Lung (tissue), 12 donors: ENCODE data around the gene DPP9. TPM values are rescaled to one million over a fixed set of nuclear protein-coding genes. Genes with fewer than 3 reads are reported as not detected.

Experiments
- ATAC-seq: fragments of 200-7000 bp; cut with Tn5 transposase; one replicate; pipeline ENCODE4 v1.9.1; 2020; ENCODE audit warnings: moderate number of reproducible peaks; ENCODE audit not compliant: insufficient read depth, low FRiP score
- DNase-seq, 3 donors: peaks; one replicate each; pipeline ENCODE4 v3.0.0-alpha.2; 2013 to 2017
- H3K27ac ChIP-seq, 2 donors: one replicate each; pipeline ENCODE4 v1.5.1; 2013; ENCODE audit warnings: mild to moderate bottlenecking in 2 of 2, moderate library complexity in 2 of 2, control low read depth in 1 of 2, inconsistent platforms in 1 of 2, low read depth in 1 of 2, low read length in 1 of 2
- H3K27me3 ChIP-seq, 3 donors: one replicate each; pipeline ENCODE4 v1.5.1; 2013; ENCODE audit warnings: low read length in 2 of 3; ENCODE audit not compliant: control insufficient read depth in 3 of 3, insufficient read depth in 3 of 3
- H3K36me3 ChIP-seq, 4 donors: one replicate each; pipeline ENCODE4 v1.5.1; 2013; ENCODE audit warnings: low read length in 4 of 4, mild to moderate bottlenecking in 1 of 4, moderate library complexity in 1 of 4; ENCODE audit not compliant: control insufficient read depth in 4 of 4, insufficient read depth in 4 of 4
- H3K4me1 ChIP-seq, 5 donors: one replicate each; pipeline ENCODE4 v1.5.1; 2013; ENCODE audit warnings: low read length in 5 of 5, mild to moderate bottlenecking in 2 of 5, moderate library complexity in 1 of 5; ENCODE audit not compliant: control insufficient read depth in 5 of 5, insufficient read depth in 5 of 5
- H3K4me3 ChIP-seq: one replicate; pipeline ENCODE4 v1.5.1; 2013; ENCODE audit warnings: mild to moderate bottlenecking, control low read depth, moderate library complexity
- H3K9ac ChIP-seq, 2 donors: one replicate each; pipeline ENCODE4 v1.5.1; 2013; ENCODE audit warnings: low read length in 2 of 2, control low read depth in 1 of 2; ENCODE audit not compliant: insufficient read depth in 1 of 2
- H3K9me3 ChIP-seq, 4 donors: one replicate each; pipeline ENCODE4 v1.5.1; 2013; ENCODE audit warnings: low read length in 3 of 4, mild to moderate bottlenecking in 1 of 4, moderate library complexity in 1 of 4; ENCODE audit not compliant: control insufficient read depth in 4 of 4, insufficient read depth in 3 of 4
- WGBS, 2 donors: extraction: QIAGEN DNeasy Blood & Tissue Kit; methylation state at CpG; one replicate each; pipeline ENCODE4 v1.1.7; 2013; 5-methylcytosine and 5-hydroxymethylcytosine counted together
- polyA plus RNA-seq, 2 donors: library from polyadenylated mRNA; stranded (reverse); fragments of 200-250 nt; gene quantifications; one replicate each; pipeline ENCODE4 v1.2.1, GENCODE V29; 2013
- total RNA-seq, 2 donors: library from RNA; depleted of rRNA in 1 of 2; stranded (reverse); fragments of >200 nt in 1 of 2; gene quantifications; one replicate each; pipeline ENCODE4 v1.2.1, GENCODE V29; 2014 to 2021
- TF ChIP-seq, protein P1 (sequence below): IDR thresholded peaks from 2 replicates; pipeline ENCODE4 v1.5.1; 2012; ENCODE audit warnings: mild to moderate bottlenecking; ENCODE audit errors: control extremely low read depth, extremely low read depth
- donor health status: control.
- donor health status: control.
- donor health status: Bipolar disorder and iron deficiency.
- donor health status: healthy.
- donor health status: DM: yes; HTN: yes; CAD: no.

The DPP9 gene
- total and polyA plus RNA-seq, 4 donors, result 33.2 to 95.5 (median 43.9) TPM

DNA sequence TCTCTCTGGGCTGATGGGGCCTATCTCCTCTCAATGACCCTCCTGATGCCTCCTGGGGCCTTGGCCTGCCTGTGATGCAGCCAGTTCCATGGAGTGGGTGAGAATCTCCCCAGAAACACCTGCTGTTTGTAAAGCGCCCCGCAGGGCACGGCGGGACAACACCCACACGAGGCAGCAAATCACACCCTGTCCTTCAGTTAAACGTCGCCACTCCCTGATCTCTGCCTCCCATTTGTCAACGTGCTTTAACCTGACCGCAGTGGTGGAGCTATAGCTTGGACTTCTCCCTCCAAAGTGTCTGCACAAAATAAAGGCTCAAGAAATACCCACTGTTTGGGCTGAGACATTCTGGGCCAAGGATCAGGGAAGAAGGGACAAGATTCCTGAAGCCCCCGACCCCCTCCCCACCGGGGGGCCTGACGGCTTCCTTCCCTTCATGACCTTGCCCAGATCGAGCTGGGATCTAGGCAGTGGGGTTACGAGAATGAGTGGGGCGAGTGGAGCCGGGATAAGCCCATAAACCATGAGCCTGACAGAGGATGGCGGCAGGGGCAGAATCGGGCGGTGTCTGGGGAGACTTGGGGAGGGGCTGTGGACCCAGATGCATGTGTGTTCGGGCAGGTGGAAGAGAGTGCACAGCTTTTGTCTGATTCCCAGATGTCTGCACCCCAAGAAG is 61.5 kb downstream of the DPP9 start:
- DNase-seq (no peak), ATAC-seq (no peak)
- H3K27ac ChIP-seq, result no peak overlapping the region
- H3K36me3 ChIP-seq, result peaks cover 21 to 71% (median 36%) of the 10 kb centered on the region in 4 donors
- no peaks in the 10 kb centered on the region for H3K27me3 ChIP-seq
- no peak overlapping the region for H3K4me3 ChIP-seq
- 87 to 89% methylated on average over 20 of the region's 20 CpGs for WGBS, 2 donors
- H3K9me3 ChIP-seq, result peaks cover 0 to 9% (median 4%) of the 10 kb centered on the region in 4 donors
- H3K4me1 ChIP-seq, result no peaks in the 10 kb centered on the region
- TF ChIP-seq, protein P1, sequence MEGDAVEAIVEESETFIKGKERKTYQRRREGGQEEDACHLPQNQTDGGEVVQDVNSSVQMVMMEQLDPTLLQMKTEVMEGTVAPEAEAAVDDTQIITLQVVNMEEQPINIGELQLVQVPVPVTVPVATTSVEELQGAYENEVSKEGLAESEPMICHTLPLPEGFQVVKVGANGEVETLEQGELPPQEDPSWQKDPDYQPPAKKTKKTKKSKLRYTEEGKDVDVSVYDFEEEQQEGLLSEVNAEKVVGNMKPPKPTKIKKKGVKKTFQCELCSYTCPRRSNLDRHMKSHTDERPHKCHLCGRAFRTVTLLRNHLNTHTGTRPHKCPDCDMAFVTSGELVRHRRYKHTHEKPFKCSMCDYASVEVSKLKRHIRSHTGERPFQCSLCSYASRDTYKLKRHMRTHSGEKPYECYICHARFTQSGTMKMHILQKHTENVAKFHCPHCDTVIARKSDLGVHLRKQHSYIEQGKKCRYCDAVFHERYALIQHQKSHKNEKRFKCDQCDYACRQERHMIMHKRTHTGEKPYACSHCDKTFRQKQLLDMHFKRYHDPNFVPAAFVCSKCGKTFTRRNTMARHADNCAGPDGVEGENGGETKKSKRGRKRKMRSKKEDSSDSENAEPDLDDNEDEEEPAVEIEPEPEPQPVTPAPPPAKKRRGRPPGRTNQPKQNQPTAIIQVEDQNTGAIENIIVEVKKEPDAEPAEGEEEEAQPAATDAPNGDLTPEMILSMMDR, result no peak
- no peak overlapping the region for H3K9ac ChIP-seq

DNA sequence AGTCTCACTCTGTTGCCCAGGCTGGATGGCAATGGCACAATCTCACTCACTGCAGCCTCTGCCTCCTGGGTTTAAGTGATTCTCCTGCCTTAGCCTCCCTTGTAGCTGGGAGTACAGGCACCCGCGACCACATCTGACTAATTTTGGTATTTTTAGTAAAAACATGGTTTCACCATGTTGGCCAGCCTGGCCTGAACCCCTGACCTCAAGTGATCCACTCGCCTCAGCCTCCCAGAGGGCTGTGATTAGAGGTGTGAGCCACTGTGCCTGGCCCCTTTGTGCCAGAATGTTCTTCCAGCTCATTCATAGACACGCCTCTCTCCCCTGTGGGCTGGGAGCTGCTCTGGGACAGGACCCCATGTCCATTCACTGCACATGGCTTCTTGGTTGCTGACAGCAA is 62.6 kb downstream of the DPP9 start:
- ATAC-seq (no peak), DNase-seq (no peak)
- no peaks in the 10 kb centered on the region for H3K4me1 ChIP-seq
- no peak overlapping the region for H3K4me3 ChIP-seq
- peaks cover 22 to 76% (median 42%) of the 10 kb centered on the region in 4 donors for H3K36me3 ChIP-seq
- TF ChIP-seq, protein P1, result no peak
- H3K27me3 ChIP-seq, result no peaks in the 10 kb centered on the region
- 90 to 96% methylated on average over 4 of the region's 4 CpGs for WGBS, 2 donors
- H3K9ac ChIP-seq, result no peak overlapping the region
- no peak overlapping the region for H3K27ac ChIP-seq
- H3K9me3 ChIP-seq, result peaks cover 0 to 9% (median 4%) of the 10 kb centered on the region in 4 donors

DNA sequence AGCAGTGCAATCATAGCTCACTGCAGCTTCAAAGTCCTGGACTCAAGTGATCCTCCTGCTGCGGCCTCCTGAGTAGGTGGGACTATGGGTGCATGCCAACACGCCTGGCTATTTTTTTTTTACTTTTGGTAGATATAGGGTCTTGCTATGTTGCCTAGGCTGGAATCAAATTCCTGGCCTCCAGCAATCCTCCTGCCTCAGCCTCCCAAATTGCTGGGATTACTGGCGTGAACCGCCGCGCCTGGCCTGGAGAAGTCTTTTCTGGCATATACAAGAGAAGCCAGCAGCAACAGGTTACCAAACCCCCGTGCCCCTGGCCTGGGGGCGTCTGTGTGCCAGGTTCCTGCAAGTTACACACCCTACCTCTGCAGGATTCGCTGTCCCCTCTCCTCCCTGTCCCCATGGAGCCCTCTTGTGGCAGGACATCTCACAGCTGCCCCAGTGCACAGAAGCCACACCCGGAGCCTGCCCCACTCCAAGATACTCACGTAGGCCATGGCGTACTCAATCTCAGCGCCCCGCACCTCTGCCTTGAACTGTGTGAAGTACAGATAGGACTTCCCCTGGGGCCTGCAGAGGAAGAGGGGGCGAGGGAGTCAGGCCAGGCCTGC is 63.4 kb downstream of the DPP9 start:
- TF ChIP-seq, protein P1, result no peak
- H3K9ac ChIP-seq, result no peak overlapping the region

More for the DNA sequence above, 63.4 kb downstream of the DPP9 start:
- ATAC-seq, result no peak
- Histone ChIP-seq H3K4me3 (no peak overlapping the region), H3K4me1 (no peaks in the 10 kb centered on the region), H3K36me3 (peaks cover 22 to 75% (median 41%) of the 10 kb centered on the region in 4 donors), H3K27me3 (no peaks in the 10 kb centered on the region), H3K9me3 (peaks cover 0 to 9% (median 4%) of the 10 kb centered on the region in 4 donors), H3K27ac (no peak overlapping the region)
- DNase-seq, result no peak
- WGBS, 2 donors, result 85 to 89% methylated on average over 15 of the region's 15 CpGs
